Fibroblast of skin of abdomen (primary cell): Measurements from ENCODE around the gene CBX8. TPM values are rescaled to one million over a fixed set of nuclear protein-coding genes. Genes with fewer than 3 reads are reported as not detected.

Experiments used
- DNase-seq: peaks from one replicate; pipeline ENCODE4 v3.0.0-alpha.2; 2013
- polyA plus RNA-seq, 2 experiments: library from polyadenylated mRNA; unstranded; fragments of 120-200 nt; gene quantifications; one replicate each; pipeline ENCODE4 v1.2.1, GENCODE V29; 2013; ENCODE audit not compliant: insufficient read length in 2 of 2

The CBX8 gene
- polyA plus RNA-seq (2013, experiment 1 of 2; ENCODE audit: insufficient read length) = 6.0 TPM
- polyA plus RNA-seq (2013, experiment 2 of 2; ENCODE audit: insufficient read length) = 5.2 TPM

DNA sequence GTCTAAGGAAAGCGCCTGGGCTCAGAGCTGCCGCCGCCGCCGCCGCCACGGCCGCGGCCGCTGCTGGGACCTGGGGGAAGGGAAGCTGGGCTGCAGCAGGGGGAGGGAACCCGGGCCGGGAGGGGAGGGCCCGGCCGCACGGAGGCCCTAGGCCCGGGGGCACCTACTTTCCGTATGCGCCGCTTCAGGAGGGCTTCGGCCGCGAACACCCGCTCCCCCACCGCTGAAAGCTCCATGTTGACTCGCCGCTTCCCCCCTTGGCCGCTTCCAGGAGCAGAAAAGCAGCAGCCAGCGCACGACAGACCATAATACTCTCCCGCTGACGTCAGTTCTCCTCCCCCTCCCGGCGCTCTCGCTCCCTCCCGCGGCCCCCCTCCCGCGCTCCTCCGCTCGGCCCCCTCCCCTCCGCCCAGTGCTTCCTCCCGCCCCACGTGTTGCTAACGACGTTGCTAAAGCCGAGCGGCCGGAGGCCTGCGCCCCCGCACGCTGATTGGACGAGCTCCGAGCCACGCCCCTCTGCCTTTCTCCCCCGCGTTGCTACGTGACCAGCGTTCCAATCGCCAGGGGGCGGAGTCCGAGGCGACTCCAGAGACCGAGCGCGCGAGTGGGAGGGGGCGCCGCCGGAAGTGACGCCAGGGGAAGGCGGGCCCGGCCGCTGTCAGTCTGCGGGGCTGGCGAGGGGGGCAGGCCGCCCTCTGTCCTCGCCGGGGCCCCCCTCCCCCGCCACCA lies at the start of gene CBX8:
CBX8 (minus strand) TSS at position 315 of the 729 bp plus-strand sequence; CDS start at position 236, 79 bp downstream.
- DNase-seq = peak; percentile 99

DNA sequence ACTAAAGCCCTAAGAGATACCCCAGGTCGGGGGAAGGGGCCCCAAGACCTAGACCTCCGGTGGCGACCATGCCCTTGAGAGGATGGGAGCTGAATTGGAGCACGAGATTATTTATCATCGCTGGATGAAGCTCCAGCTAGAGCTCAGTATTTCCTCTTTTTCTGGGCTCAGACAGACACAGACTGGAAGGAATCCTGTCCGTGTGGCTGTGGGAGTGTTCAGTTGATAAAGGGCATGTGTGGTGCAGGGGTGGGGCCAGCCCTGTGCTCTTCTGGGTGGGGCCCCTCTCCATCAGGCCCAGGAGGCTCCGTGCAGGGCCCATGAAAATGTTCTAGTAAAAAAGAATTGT lies 48.7 kb upstream of the CBX8 start:
- DNase-seq = no peak

DNA sequence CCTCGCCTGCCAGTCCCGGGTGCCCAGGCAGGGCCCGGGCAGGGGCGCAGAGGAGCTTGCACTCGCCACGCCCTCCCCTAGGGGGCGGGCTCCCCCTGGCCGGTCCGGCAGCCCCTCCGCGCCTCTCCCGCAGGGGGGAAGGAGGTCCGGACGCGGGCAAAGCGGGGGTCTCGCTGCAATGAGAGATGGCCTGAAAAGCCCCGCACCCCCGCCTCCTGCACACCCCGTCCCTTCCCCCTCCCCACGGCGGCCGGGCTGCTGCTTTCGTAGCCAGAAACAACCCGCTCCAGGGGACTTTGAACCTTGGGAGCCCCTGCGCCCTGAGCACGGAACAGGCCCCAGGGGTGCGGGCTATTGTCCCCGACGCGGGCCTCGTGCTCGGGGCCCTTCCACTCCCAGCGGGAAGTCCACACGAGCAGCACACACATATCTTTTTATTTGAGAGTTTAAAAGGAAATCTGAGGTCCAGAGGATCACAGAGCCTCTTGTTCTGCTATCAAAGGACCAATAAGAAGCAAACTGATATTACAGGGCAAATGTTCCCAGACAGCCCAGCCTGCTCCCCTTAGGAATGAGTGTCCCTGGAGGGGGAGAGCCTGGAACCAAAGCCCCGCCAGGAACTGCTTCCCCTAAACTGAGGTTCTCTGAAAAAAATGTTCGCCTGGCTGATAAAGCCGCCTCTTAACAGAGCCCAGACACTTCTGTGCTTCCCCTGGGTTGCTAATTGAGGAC lies 48.2 kb upstream of the CBX8 start:
- DNase-seq = no peak

DNA sequence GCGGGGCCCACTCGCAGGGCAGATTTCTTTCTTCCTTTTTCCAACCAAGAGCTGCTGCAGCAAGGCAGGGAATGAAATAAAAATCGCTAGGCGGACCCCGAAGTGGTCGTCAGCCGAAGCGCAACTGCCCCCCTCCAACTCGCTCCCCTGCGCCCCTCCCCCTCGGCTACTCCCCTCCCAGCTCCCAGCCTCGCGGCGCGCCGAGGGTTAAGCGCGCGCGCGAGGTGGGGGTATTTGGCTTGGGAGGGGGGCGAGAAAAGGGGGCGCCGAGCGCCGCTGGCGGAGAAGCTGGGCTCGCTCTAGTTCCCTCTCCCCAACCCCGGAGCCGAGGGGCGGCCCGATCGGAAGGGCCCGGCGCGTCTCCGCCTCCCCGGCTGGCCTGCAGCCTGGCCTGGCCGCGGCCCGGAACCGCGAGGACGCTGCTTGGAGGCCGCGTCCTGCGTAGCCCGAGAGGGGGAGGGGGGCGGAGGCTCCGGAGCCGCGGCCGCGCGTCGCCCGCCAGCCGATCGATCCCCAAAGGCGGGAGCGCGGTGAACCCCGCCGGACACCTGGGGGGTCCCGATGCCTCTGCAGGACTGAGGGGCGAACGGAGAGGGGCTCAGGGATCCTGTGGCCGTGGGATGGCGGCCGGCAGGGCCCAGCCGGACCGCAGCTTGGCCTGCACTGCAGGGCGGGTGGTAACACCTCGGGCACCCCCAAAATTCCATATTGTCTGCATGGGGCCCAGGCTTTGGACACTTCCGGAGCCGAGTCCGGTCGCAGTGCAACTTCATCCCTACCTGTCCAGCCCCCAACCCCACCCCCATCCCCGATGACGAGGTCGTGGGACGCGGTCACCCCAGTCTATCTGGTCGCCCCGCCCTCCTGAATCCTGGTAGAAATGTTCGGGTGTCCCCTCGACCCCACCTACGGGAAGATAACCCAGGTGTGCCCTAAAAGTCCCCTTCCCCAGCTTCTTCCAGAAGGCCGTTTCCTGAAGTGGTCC lies 47.2 kb upstream of the CBX8 start:
- DNase-seq = peak; percentile 59

DNA sequence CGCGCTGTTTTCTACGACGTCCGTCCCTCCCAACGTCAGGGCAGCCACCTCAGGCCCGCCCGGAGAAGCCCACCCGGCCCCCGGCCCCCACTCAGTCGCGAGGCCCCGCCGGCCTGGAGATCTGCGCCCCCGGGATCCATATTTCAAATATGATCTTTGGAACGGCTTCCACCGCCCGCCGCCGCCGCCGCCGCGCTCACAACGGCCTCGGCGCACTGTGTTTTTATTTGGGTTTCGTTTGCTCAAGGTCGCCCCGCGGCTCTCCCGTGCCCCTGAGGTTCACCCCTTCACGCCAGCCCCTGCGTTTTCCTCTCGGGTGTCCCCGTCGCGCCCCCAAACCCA lies 46.6 kb upstream of the CBX8 start:
- DNase-seq = no peak

DNA sequence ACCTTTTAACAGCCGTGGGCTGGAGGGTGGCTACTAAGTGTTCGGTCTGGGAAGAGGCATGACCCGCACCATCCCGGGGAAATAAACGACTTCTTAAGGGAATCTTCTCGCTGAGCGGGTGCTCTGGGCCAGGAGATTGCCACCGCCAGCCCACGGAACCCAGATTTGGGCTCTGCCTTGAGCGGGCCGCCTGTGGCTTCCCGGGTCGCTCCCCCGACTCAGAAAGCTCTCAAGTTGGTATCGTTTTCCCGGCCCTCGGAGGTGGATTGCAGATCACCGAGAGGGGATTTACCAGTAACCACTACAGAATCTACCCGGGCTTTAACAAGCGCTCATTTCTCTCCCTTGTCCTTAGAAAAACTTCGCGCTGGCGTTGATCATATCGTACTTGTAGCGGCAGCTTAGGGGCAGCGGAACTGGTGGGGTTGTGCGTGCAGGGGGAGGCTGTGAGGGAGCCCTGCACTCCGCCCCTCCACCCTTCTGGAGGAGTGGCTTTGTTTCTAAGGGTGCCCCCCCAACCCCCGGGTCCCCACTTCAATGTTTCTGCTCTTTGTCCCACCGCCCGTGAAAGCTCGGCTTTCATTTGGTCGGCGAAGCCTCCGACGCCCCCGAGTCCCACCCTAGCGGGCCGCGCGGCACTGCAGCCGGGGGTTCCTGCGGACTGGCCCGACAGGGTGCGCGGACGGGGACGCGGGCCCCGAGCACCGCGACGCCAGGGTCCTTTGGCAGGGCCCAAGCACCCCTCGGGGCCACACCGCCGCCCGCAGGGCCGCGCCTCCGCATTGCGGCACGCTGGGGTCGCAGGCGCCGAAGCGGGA lies 46.0 kb upstream of the CBX8 start:
- no peak for DNase-seq

DNA sequence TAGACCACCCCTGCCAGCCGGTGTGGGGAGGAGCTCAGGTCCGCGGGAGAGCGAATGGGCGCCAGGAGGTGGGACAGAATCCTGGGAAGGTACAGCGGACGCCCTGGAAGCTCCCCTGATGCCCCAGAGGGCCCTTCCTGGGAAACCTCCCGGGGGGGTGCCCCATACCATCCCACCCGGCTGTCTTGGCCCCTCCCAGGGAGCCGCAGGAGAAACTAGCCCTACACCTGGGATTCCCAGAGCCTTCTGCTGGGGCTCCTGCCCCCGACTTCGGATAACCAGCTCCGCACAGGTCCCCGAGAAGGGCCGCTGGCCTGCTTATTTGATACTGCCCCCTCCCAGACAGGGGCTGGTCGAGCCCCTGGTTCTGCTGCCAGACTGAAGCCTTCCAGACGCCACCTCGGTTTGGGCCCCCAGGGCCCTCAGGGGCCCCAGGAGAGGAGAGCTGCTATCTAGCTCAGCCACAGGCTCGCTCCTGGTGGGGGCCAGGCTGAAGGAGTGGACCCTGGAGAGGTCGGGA lies 45.3 kb upstream of the CBX8 start:
- no peak for DNase-seq

DNA sequence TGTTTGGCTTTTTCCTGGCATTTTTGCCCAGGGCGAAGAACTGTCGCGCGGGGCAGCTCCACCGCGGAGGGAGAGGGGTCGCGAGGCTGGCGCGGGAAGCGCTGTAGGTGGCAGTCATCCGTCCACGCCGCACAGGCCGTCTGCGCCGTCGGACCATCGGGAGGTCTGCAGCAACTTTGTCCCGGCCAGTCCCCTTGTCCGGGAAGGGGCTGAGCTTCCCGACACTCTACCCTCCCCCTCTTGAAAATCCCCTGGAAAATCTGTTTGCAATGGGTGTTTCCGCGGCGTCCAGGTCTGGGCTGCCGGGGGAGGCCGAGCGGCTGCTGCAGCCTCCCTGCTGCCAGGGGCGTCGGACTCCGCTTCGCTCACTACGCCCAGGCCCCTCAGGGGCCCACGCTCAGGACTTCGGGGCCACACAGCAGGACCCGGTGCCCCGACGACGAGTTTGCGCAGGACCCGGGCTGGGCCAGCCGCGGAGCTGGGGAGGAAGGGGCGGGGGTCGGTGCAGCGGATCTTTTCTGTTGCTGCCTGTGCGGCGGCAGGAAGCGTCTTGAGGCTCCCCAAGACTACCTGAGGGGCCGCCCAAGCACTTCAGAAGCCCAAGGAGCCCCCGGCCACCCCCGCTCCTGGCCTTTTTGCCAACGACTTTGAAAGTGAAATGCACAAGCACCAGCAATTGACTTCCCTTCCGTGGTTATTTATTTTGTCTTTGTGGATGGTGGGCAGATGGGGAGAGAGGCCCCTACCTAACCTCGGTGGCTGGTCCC lies 44.7 kb upstream of the CBX8 start:
- no peak for DNase-seq

DNA sequence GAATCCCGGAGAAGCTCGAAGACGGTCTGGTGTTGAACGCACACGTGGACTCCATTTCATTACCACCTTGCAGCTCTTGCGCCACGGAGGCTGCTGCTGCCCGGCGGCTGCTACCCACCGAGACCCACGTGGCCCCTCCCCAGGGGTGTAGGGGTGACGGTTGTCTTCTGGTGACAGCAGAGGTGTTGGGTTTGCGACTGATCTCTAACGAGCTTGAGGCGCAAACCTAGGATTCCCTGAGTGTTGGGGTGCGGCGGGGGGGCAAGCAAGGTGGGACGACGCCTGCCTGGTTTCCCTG lies 44.1 kb upstream of the CBX8 start:
- DNase-seq = no peak

DNA sequence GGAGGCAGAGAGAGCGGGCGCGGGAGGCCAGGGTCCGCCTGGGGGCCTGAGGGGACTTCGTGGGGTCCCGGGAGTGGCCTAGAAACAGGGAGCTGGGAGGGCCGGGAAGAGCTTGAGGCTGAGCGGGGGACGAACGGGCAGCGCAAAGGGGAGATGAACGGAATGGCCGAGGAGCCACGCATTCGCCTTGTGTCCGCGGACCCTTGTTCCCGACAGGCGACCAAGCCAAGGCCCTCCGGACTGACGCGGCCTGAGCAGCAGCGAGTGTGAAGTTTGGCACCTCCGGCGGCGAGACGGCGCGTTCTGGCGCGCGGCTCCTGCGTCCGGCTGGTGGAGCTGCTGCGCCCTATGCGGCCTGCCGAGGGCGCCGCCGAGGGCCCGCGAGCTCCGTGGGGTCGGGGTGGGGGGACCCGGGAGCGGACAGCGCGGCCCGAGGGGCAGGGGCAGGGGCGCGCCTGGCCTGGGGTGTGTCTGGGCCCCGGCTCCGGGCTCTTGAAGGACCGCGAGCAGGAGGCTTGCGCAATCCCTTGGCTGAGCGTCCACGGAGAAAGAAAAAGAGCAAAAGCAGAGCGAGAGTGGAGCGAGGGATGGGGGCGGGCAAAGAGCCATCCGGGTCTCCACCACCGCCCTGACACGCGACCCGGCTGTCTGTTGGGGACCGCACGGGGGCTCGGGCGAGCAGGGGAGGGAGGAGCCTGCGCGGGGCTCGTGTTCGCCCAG lies 43.6 kb upstream of the CBX8 start:
- DNase-seq = peak; percentile 48

DNA sequence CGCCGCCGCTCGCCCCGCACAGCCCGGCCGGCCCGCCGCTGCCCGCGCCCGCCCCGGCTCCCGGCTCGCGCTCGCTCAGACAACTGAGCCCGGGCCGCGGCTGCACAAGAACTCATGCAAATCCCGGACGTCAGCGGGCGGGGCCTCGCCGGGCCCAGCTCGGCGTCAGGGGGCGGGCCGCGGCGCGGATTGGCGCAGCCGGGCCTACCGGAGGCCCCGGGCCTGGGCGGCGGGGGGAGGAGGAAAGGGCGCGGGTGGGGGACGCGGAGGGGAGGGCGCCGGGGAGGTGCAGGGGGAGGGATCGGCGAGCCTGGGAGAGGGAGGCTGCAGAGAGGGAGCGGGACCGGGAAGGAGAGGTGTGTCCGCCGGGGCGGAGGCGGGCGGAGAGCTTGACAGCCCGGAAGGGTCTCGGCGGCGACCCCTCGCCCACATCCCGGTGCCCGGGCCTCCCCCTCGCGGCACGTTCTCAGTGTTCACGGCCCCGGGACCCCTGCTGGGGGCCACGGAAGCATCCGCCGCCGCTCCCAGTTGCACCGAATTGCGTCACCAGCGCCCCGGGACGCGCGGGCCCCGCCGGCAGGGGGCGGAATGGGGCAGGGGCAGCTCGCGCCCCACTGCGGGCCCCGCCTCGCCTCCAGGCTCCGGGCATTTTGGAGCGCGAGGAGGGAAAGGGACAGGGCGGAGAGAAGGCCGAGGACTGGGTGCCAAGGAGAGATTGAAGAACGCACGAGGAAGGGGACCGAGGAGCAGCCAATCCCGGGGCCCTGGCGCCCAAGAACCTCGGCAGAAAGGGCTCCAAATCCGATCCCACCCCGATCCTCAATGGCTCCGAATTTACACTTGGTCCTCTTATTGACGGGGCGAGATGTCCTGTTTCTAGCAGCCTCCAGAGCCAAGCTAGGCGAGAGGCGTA lies 42.7 kb upstream of the CBX8 start, which contains the start of gene CBX4:
CBX4 (minus strand) TSS at position 85 of the 913 bp plus-strand sequence. CDS start 189 bp downstream, outside the sequence.
- peak; percentile 95 for DNase-seq

DNA sequence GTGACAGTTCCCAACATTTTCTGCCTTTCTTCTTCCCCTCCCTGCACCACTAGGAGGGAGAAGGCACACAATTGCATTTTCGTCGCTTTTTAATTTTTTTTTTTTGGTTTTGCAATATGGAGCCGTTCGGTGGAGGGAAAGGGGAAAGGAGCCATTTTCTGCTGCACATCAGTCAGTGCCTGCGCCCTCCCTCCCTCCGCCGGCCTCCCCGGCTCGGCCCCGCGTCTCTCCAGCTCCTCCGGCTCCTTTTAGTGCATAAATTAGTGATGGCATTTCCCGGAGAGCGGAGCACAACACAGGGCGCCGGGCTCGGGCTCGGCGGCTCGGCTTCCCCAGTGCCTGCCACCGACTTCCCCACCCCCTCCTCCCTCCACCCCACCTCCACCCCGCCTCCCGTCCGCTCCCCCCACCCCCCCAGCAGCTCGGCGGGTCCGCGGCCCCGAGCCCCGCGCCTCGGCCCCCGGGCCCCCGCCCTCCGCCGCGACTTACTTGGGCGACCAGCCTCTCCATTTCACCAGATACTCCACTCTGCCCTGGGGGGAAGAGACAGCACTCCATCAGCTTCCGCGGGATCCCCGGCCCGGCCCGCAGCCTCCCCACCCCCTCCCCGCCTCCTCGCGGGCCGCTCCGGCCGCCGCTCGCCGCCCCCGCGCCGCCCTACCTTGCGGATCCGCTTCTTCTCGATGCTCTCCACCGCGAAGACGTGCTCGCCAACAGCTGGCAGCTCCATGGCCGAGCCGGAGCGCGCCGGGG lies 41.8 kb upstream of the CBX8 start:
- peak; percentile 58 for DNase-seq

DNA sequence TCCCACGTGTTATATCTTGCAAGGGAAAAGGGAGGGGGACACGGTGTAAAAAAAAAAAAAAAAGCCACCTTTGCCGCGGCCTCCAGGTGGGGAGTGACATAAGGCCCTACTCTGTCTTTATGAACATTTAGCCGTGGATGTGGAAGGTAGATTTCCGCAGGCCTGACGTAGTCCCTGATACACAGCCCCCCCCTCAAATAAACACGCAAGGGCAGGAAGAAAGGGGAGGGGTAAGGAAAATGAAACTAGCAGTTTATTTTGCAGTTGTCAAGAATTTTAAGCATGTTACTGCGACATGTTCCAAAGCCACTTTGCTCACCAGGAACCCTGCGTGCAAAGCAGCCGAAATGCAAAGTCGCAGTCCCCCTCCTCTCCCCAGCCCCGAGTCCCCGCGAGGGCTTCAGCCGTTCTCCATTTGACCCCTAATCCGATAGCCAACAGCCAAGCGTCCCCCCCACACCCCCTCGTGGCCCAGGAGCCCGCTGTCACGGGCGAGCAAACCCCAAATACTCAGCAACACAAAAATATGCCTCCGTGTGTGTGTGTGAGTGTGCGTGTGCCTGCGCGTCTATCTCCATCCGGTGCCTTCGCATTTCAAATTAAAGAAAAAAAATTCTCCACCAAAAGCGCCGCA lies 41.1 kb upstream of the CBX8 start:
- DNase-seq = no peak

DNA sequence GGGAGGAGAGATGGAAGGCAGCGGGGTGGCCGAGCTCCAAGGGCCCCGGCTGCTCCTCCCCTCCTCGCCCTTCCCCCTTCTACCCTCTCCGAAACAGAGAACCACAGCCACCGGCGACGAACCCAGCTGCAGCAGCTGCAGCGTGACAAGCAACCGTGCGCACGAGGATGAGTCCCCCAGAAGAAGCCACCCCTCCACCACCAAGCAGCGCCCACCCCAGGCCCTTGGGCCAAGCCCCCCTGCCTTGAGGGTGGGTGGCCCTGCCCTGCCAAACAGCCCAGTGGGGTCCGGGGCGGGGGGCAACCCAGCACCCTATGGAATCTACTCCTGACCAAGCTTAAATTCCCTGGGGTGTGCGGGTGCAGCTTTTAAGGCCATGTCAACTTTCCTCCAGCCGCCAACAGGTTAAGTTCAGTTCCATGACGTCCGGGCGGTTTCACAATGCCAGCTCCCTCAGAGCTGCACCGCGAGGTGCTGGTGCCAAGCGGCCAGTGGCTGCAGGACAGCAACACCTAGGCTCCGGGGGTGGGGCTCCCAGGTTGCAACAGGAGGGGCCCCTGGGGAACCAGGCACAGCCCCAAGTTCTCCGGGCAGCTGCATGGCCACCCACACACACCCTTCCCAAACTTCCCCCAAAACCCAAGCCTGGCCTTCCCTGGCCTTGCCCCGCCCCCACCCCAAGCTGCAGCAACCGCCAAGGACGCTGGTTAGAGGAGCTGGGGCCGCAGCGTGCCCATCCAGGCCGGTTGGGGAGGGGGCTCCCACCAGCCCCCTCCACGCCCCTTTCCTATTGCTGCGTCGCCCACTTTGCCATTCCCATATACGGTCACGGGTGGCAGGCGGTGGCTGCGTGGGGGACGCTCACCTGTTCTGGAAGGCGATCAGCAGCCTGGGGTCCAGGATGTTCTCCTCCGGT lies 40.4 kb upstream of the CBX8 start:
- peak; percentile 51 for DNase-seq

DNA sequence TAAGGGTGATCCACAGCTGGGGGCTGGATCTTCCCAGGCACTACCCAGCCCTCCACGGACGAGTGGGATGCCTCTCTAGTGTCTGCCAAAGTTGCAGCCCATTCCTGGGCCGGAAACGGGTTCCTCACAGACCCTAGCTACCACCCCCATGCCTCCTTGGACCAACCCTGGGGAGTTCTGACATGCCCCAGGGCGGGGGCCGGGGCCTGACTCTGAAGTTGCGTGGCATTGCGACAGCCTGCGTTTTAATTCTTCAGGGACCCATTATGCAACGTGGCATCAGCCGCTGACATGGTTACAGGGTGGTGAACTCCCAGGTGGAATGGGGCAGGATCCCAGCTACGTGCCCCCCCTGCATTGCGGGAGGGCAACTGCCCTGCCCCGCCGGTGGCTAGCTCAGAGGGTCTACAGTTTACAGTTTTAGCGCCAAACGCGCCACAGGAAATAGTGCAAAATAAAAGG lies 39.7 kb upstream of the CBX8 start:
- DNase-seq = peak; percentile 29

DNA sequence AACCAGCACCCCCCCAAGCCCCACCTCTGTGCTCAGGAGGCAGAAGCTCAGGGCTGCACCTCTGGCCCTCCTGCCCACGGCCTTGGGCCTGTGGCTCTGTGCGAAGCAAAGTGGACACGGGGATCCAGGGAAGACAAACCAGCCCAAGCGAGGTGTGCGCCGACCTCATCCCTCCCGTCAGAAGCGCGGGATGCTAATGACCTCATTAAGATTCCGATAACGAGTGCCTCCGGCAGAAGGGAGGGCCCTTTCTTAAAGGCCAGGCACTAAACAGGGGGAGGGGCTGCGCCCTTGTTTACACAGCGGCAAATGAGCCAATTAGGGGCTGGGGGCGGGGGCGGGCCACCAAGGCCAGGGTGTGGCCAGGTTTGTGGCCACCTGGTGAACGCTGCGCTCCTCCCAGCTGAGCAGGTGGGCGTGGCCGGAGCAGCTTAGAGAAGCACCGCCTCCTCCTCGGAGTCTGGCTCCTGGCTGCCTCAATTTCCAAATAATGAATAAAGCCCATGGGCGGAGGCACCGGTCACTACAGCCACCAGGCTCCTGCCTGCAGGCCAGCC lies 39.2 kb upstream of the CBX8 start:
- no peak for DNase-seq
